ENCODE measurements around the gene PDZD4.

The PDZD4 gene

DNA sequence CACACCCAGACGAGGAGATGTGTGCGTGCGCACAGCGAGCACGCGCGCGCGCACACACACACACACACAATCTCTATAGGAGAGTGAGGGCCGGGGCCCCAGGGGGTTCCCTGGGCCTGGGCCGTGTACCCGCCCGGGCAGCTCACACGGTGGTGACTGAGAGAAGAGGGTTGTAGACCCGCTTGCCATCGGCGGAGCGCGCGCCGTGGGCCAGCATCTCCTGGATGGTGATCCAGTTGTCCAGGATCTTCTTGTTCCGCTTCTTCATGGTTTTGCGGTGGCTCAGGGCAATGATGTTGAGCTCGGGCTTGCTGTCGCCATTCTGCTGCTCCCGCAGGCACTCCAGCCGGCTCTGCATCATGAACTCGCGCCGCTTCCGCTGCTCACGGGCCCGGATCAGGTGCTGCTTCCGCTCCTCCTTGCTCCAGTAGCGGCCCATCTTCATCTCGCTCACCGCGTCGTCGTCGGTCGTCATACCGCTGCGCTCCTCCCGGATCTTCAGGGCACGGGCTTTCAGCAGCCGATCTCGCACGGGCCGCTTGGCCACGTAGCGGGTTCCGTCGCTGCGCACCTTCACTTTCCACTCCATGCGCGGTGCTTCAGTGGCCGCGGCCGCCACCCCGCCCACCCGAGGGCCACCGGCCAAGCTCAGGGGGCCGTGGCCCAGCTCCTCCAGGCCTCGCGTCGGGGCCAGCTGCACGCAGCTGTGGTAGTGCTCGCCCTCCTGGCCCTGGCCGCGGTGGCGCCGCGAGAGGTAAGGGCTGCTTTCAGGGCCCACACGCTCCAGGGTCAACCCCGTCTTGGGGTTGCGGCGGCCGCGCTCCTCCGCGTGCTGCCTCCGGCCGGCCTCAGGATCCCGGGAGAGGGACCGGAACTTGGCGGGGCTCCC is 26.9 kb downstream of the PDZD4 start:
- Histone ChIP-seq H3K27ac (no peak overlapping the region), H3K36me3 (peaks cover 23% of the 10 kb centered on the region), H3K27me3 (ENCODE audit: insufficient read depth, low read depth, severe bottlenecking) (peaks cover 27% of the 10 kb centered on the region), H3K9me3 (ENCODE audit: severe bottlenecking) (no peaks in the 10 kb centered on the region), H3K4me3 (ENCODE audit: low read depth, low read length) (no peak overlapping the region)
- no peak for DNase-seq
- TF ChIP-seq, protein P1, sequence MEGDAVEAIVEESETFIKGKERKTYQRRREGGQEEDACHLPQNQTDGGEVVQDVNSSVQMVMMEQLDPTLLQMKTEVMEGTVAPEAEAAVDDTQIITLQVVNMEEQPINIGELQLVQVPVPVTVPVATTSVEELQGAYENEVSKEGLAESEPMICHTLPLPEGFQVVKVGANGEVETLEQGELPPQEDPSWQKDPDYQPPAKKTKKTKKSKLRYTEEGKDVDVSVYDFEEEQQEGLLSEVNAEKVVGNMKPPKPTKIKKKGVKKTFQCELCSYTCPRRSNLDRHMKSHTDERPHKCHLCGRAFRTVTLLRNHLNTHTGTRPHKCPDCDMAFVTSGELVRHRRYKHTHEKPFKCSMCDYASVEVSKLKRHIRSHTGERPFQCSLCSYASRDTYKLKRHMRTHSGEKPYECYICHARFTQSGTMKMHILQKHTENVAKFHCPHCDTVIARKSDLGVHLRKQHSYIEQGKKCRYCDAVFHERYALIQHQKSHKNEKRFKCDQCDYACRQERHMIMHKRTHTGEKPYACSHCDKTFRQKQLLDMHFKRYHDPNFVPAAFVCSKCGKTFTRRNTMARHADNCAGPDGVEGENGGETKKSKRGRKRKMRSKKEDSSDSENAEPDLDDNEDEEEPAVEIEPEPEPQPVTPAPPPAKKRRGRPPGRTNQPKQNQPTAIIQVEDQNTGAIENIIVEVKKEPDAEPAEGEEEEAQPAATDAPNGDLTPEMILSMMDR (IDR thresholded peaks at IDR 0.05; ENCODE audit: low read depth, low read length): no peak

DNA sequence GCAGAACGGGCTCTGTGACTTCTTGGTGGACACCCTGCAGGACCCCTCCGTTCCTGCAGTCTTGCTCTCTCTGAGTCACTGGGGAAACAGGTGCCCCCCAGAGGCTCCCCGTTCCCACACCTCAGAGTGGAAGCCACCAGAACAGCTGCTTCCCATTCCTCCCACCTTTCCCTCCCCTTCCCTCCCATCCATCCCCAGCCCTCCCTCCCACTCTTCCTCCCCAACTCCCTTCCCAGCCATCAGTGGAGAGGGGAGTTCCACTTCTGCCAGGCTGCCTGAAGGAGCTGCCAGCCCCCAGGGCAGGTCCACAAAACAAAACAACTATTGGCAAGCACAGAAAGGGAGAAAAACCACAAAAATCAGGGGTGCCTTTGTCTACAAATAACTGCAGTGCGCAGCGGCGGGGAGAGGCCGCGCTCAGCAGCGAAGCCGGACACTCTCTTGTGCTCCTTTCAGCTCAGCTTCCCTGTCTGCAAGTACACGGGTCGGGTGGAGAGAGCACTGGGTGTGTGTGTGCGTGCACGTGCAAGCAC is 27.8 kb downstream of the PDZD4 start:
- Histone ChIP-seq H3K36me3 (peaks cover 30% of the 10 kb centered on the region), H3K9me3 (ENCODE audit: severe bottlenecking) (no peaks in the 10 kb centered on the region), H3K4me3 (ENCODE audit: low read depth, low read length) (no peak overlapping the region), H3K27me3 (ENCODE audit: insufficient read depth, low read depth, severe bottlenecking) (peaks cover 27% of the 10 kb centered on the region), H3K27ac (no peak overlapping the region)
- no peak for DNase-seq
- TF ChIP-seq, protein P1 (IDR thresholded peaks at IDR 0.05; ENCODE audit: low read depth, low read length): no peak

DNA sequence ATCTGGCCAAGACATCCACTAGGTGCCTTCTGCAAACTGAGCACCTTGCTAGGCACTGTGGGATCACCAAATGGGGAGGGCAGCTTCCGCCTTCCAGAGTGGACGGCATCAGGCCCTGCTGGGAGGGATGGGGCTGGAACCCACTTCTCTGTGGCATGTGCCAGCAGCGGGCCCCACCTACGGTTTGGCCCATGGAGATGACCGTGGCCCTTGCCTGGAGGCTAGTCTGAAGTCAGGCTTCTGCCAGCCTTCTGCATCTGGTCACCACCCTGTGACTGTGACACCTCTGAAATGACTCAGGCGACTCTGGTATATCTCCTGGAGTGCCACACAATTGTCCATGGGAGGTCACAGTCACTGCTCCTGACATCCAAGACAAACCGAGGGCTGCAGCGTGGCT is 28.7 kb downstream of the PDZD4 start:
- DNase-seq: no peak
- Histone ChIP-seq H3K27me3 (ENCODE audit: insufficient read depth, low read depth, severe bottlenecking) (peaks cover 25% of the 10 kb centered on the region), H3K27ac (no peak overlapping the region), H3K36me3 (peaks cover 39% of the 10 kb centered on the region), H3K4me3 (ENCODE audit: low read depth, low read length) (no peak overlapping the region), H3K9me3 (ENCODE audit: severe bottlenecking) (no peaks in the 10 kb centered on the region)
- TF ChIP-seq, protein P1 (IDR thresholded peaks at IDR 0.05; ENCODE audit: low read depth, low read length): no peak

DNA sequence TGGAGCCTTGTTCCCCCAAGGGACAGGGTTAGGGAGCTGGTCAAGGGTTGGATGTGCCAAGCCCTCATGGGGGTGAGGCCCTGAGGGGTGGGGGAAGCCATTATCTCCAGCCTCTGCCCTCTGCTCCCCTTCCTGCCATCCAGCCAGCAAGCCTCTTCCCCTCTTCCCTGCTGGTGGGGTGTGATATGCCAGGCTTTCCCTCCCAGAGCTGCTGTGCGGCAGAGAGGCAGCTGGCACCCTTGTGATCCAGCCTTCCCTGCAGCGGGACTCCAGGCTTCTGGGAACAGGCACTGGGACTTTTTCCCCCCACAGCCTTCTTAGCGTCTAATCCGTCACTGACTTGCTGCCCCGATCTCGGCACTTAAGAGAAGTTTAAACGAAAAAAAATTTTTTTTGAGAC is 29.6 kb downstream of the PDZD4 start:
- TF ChIP-seq, protein P1 (IDR thresholded peaks at IDR 0.05; ENCODE audit: low read depth, low read length): no peak
- peaks cover 24% of the 10 kb centered on the region for H3K27me3 ChIP-seq (ENCODE audit: insufficient read depth, low read depth, severe bottlenecking)
- H3K36me3 ChIP-seq: peaks cover 48% of the 10 kb centered on the region
- H3K9me3 ChIP-seq (ENCODE audit: severe bottlenecking): no peaks in the 10 kb centered on the region
- no peak overlapping the region for H3K4me3 ChIP-seq (ENCODE audit: low read depth, low read length)
- H3K27ac ChIP-seq: no peak overlapping the region
- DNase-seq: no peak

DNA sequence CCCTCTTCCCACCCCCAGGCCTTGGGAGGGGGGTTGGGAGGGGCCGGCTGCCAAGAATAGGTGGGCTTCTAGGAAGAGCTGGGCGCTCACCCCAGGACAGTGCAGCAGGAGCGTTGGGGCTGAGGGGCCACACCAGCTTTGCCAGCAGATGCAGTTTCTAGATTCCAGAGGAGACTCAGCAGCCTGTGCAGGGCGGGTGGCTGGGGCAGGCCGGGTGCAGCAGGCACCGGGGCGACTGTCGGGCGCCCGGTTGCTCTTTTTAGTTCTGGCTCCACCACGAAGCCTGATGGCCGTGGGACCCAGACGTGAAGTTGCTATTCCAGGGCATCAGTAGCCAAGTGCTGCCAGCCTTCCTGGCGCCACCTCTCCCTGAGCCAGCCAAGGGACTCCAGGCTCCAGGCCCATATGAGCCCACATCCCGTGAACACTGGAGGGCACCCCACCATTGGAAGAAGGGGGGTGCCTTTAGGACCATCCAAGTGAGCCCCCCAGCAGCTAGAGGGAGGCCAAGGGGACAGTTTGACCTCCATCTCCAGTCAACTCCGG is 30.1 kb downstream of the PDZD4 start:
- TF ChIP-seq, protein P1 (IDR thresholded peaks at IDR 0.05; ENCODE audit: low read depth, low read length): no peak
- no peaks in the 10 kb centered on the region for H3K9me3 ChIP-seq (ENCODE audit: severe bottlenecking)

More for the DNA sequence above, 30.1 kb downstream of the PDZD4 start:
- H3K27ac ChIP-seq: no peak overlapping the region
- H3K36me3 ChIP-seq: peaks cover 49% of the 10 kb centered on the region
- peaks cover 21% of the 10 kb centered on the region for H3K27me3 ChIP-seq (ENCODE audit: insufficient read depth, low read depth, severe bottlenecking)
- H3K4me3 ChIP-seq (ENCODE audit: low read depth, low read length): no peak overlapping the region
- DNase-seq: no peak
